Fibroblast of lung (primary cell): ENCODE results near the gene DHX15. TPM values are rescaled to one million over a fixed set of nuclear protein-coding genes. Genes with fewer than 3 reads are reported as not detected.

Source experiments
- DNase-seq, 2 donors: peaks; one replicate each; pipeline versions ENCODE4 v3.0.0 to v3.0.0-alpha.2; 2010; ENCODE audit warnings: low read depth in 2 of 2
- H2AFZ ChIP-seq: 2 replicates; pipeline ENCODE4 v1.5.1; 2012; ENCODE audit warnings: low read length, control low read depth, inconsistent platforms
- H3K27ac ChIP-seq: 2 replicates; pipeline ENCODE4 v1.5.1; 2011; ENCODE audit warnings: low read length, control low read depth; ENCODE audit not compliant: insufficient read depth
- H3K27me3 ChIP-seq: 2 replicates; pipeline ENCODE4 v1.5.1; 2011; ENCODE audit warnings: mild to moderate bottlenecking, low read length; ENCODE audit not compliant: control insufficient read depth, insufficient read depth
- H3K36me3 ChIP-seq: 2 replicates; pipeline ENCODE4 v1.5.1; 2011; ENCODE audit warnings: low read length; ENCODE audit not compliant: control insufficient read depth, insufficient read depth
- H3K4me1 ChIP-seq: 2 replicates; pipeline ENCODE4 v1.5.1; 2011; ENCODE audit warnings: low read length; ENCODE audit not compliant: control insufficient read depth, insufficient read depth; ENCODE audit errors: extremely low read depth
- H3K4me2 ChIP-seq: 2 replicates; pipeline ENCODE4 v1.5.1; 2011; ENCODE audit warnings: low read length, control low read depth; ENCODE audit not compliant: insufficient read depth; ENCODE audit errors: extremely low read depth
- H3K4me3 ChIP-seq, 4 experiments: fragments of 200-600 bp in 1 of 4; sonication (generic) in 1 of 4; replicated peaks in 1 of 4; 2 replicates each; pipeline ENCODE4 v1.5.1; 2011 to 2016; ENCODE audit warnings: low read length in 4 of 4, low read depth in 3 of 4, mild to moderate bottlenecking in 3 of 4, control low read depth in 2 of 4, inconsistent platforms in 1 of 4, mixed read lengths in 1 of 4; ENCODE audit not compliant: insufficient read depth in 1 of 4; ENCODE audit errors: control extremely low read depth in 1 of 4
- H3K79me2 ChIP-seq: 2 replicates; pipeline ENCODE4 v1.5.1; 2012; ENCODE audit warnings: mild to moderate bottlenecking, low read length, inconsistent platforms; ENCODE audit not compliant: control insufficient read depth, insufficient read depth
- H3K9ac ChIP-seq: 2 replicates; pipeline ENCODE4 v1.5.1; 2011; ENCODE audit warnings: mild to moderate bottlenecking, low read length, control low read depth; ENCODE audit not compliant: insufficient read depth
- H3K9me3 ChIP-seq: 2 replicates; pipeline ENCODE4 v1.5.1; 2012; ENCODE audit warnings: low read depth, low read length; ENCODE audit not compliant: control insufficient read depth, insufficient read depth
- H4K20me1 ChIP-seq: 2 replicates; pipeline ENCODE4 v1.5.1; 2011; ENCODE audit warnings: low read length; ENCODE audit not compliant: control insufficient read depth, insufficient read depth; ENCODE audit errors: extremely low read depth
- CTCF ChIP-seq, 2 donors: IDR thresholded peaks in 1 of 2; conservative IDR thresholded peaks in 1 of 2; 1 replicate in 1 of 2; 2 replicates in 1 of 2; pipeline ENCODE4 v1.5.1; 2011 to 2012; ENCODE audit warnings: low read length in 2 of 2, control low read depth in 1 of 2, inconsistent platforms in 1 of 2, low read depth in 1 of 2, mild to moderate bottlenecking in 1 of 2
- EZH2 ChIP-seq: IDR thresholded peaks from 2 replicates; pipeline ENCODE4 v1.5.1; 2012; ENCODE audit warnings: low read length, control low read depth, mild to moderate bottlenecking; ENCODE audit errors: missing control alignments
- polyA plus RNA-seq, 2 donors: library from polyadenylated mRNA; depleted of rRNA in 1 of 2; stranded (reverse) in 1 of 2; unstranded in 1 of 2; fragments of >200 nt; gene quantifications; 2 replicates each; pipeline ENCODE4 v1.2.1, GENCODE V29; 2011 to 2012; ENCODE audit warnings: missing spikeins in 1 of 2
- total RNA-seq: library from RNA; depleted of rRNA; stranded (reverse); fragments of >200 nt; gene quantifications from 2 replicates; pipeline ENCODE4 v1.2.1, GENCODE V29; 2014

DHX15 gene
- total and polyA plus RNA-seq, 2 donors (not counting 1 experiment from before 2014, with no cell fraction given): 105 to 136 TPM

GRCh38 chr4:24594887-24595286 is 10.5 kb upstream of the DHX15 start:
- Histone ChIP-seq H3K27ac (no peak overlapping the region), H3K4me2 (no peak overlapping the region), H2AFZ (no peak overlapping the region), H3K36me3 (no peaks in the 10 kb centered on the region), H3K4me1 (no peaks in the 10 kb centered on the region), H3K27me3 (peaks cover 3% of the 10 kb centered on the region), H3K9me3 (no peaks in the 10 kb centered on the region), H3K79me2 (no peaks in the 10 kb centered on the region), H4K20me1 (no peaks in the 10 kb centered on the region), H3K9ac (no peak overlapping the region), H3K4me3 (no peak overlapping the region)
- peak; percentile 31 to 56 for DNase-seq
- TF ChIP-seq EZH2: no peak
- no peak for TF ChIP-seq CTCF (conservative IDR thresholded peaks at IDR 0.05 in 1 of 2, IDR thresholded peaks at IDR 0.05 in 1 of 2; ENCODE audit: low read depth in 1 of 2, low read length in 2 of 2)

- Histone ChIP-seq H3K4me3 (no peak overlapping the region), H3K27ac (no peak overlapping the region), H3K4me2 (no peak overlapping the region), H3K9me3 (no peaks in the 10 kb centered on the region), H2AFZ (no peak overlapping the region), H3K9ac (no peak overlapping the region), H3K27me3 (peaks cover 3% of the 10 kb centered on the region), H3K4me1 (no peaks in the 10 kb centered on the region), H3K79me2 (no peaks in the 10 kb centered on the region), H3K36me3 (no peaks in the 10 kb centered on the region), H4K20me1 (no peaks in the 10 kb centered on the region)
- DNase-seq: no peak
- TF ChIP-seq EZH2: no peak
- no peak for TF ChIP-seq CTCF (conservative IDR thresholded peaks at IDR 0.05 in 1 of 2, IDR thresholded peaks at IDR 0.05 in 1 of 2; ENCODE audit: low read depth in 1 of 2, low read length in 2 of 2)
Observed at GRCh38 chr4:24589448-24589847, 5.1 kb upstream of the DHX15 start.

- Histone ChIP-seq H3K27ac (no peak overlapping the region), H3K36me3 (no peaks in the 10 kb centered on the region), H3K27me3 (peaks cover 3% of the 10 kb centered on the region), H2AFZ (no peak overlapping the region), H3K9me3 (no peaks in the 10 kb centered on the region), H3K4me2 (no peak overlapping the region), H3K79me2 (peaks cover 10% of the 10 kb centered on the region), H4K20me1 (no peaks in the 10 kb centered on the region), H3K4me3 (no peak overlapping the region), H3K9ac (no peak overlapping the region), H3K4me1 (no peaks in the 10 kb centered on the region)
- no peak for DNase-seq
- no peak for TF ChIP-seq EZH2
- TF ChIP-seq CTCF (conservative IDR thresholded peaks at IDR 0.05 in 1 of 2, IDR thresholded peaks at IDR 0.05 in 1 of 2; ENCODE audit: low read depth in 1 of 2, low read length in 2 of 2): no peak
Observed at GRCh38 chr4:24588216-24588954, 4.0 kb upstream of the DHX15 start.
